Measurements from ENCODE around the gene NFE2L2.
"Not testable (repeated sequence)": the region's sequence is repeated elsewhere in the genome, so short reads cannot be mapped to it uniquely, and the experiment has no call there.

The NFE2L2 gene

DNA sequence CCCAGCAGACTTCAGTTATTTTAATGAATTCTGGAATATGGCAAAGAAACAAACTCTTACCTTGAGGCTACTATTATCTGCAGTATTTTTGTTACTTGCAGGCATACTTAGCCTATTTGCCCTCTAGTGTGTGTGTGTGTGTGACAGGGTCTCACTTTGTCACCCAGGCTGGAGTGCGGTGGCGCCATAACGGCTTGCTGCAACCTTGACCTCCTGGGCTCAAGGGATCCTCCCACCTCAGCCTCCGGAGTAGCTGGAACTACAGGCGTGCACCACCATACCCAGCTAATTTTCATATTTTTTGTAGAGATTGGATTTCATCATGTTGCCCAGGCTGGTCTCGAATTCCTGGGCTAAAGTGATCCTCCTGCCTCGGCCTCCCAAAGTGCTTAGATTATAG, 64.1 kb downstream of the NFE2L2 start:
- not testable (repeated sequence) for DNase-seq (ENCODE audit: low read depth in 1 of 2, low spot score in 1 of 2)

DNA sequence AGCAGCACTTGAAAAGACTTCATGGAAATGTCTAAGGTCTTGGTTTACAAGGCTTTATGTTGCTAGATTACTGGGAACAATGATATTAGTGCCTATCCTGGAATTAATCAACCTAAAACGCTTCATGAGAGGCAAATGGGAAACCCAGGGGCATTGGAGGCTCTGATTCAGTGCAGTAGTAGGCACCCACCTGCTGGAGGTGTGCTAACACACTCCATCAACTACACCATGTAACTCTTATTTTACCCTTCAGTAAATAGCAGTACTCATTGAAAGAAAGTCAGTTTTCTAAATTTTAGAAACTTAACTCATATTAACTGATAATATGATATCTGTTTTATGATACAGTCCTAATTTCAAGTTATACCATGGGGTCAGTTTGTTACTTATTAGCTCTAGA, 69.3 kb downstream of the NFE2L2 start:
- DNase-seq (ENCODE audit: low read depth in 1 of 2, low spot score in 1 of 2) = no peak

DNA sequence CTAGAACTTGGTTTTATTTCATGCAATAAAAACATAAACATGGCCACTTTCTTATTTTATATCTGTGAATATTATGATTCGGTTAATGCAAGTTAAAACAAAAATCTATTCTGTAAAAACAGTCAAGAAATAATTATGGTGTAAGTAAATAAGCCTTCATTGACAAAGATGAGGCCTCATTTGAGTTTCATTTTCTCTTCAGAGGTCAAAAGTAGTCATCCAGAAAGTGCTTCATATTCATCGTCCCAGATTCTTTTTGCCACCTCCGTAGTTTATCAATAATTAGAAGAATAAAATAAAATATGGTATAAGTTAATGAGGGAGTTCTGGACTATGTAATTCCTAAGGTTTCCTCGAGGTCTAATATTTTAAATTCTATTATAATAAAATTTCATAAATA, 71.3 kb downstream of the NFE2L2 start:
- no peak for DNase-seq (ENCODE audit: low read depth in 1 of 2, low spot score in 1 of 2)

DNA sequence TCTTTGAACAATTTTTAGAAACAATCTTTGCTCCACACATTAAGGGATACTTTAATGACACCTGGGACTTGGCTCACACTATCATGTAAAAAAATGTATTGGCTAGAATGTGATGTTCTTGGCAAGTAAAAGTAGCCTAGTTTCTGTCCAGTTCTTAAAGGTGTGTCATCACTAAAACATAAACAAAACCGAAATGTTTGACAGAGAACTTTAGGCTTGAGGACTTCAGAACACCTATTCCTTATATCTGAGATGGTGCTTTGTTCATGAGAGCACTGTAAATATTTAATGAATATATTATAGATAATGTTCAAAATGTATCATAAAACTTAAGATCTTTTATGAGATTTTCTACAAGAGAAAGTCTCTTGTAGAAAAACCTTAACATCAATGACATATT, 71.7 kb downstream of the NFE2L2 start:
- DNase-seq (ENCODE audit: low read depth in 1 of 2, low spot score in 1 of 2) = no peak

DNA sequence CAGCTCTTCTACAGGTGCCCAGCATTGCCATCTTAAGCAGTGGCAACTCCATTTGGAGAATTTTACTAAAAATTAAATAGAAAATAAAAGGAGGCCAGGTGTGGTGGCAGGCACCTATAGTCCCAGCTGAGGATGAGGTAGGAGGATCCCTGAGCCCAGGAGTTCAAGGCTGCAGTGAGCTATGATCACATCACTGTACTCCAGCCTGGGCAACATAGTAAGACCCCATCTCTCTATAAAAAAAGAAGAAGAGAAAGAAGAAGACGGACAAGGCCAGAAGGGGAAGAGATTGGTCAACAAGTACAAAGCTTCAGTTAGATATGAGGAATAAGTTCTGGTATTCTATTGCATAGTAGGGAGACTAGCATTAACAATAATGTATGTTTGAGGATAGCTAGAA, 73.6 kb downstream of the NFE2L2 start:
- DNase-seq (ENCODE audit: low read depth in 1 of 2, low spot score in 1 of 2) = no peak

DNA sequence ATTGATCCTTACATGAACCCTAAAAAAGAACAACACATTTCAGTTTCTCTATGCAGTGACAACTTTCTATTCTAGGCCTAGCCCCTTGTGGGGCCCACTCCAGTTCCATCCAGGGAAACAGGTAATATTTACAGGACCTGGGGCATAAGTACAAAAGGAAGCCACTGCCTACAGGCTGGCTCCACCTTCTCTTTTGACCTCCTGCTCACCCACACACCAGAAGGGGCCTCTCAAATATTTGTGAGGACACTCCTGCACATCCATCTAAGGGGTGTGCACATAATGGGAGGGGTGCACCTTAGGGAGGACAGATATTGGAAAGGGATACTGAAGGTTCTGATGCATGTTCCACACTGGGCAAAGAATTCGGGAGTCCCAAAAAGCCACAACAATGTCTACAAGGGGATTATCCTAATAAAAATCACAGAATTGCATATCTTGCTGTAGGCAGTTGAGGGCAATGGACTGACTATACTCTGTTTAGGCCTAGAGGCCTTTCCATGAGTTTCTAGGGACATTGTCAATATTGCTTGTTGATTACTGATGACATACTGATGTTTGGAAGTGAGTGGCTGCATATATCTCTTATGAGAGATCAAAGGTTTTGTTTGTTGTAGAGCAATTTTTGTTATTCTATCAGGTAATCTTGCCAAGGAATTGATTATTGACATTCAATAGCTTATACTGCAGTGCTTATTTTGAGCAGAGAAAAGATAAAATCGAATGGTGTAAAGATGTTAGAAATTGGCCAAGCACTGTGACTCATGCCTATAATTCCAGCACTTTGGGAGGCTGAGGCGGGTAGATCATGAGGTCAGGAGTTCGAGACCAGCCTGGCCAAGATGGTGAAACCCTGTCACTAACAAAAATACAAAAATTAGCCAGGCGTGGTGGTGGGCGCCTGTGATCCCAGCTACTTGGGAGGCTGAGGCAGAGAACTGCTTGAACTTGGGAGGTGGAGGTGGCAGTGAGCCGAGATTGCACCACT, 75.8 kb downstream of the NFE2L2 start:
- DNase-seq (ENCODE audit: low read depth in 1 of 2, low spot score in 1 of 2) = no peak

DNA sequence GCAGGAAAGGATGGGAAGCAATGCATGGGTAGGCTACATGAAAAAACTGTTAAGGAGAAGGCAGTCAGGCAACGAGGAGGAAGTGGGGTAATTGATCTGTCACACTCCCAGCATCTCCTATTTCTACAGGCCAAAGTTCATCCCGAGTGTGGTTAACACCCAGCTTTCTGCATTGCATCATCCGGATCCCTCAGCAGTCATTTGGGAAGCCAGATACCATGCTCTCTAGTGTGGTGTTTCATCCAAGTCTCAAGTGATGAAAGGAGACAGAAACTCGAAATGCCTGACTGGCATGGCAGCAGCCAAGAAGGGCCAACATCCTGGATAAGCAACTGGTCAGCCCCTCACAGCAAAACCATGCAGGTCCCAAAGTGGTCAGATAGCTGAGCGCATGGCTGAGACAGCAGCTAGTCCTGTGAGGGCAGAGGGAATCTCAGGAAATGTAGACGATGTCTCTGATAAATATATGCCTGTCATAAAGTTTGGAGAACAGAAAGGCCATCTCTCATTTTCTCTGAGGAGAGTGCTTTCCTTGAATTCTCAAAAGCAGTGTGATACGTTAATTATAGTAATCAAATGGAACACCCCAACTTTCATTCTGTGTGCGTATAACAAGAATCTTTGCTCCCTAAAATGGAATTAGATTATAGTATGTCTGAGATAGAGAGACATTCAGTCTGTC, 76.8 kb downstream of the NFE2L2 start:
- DNase-seq (ENCODE audit: low read depth in 1 of 2, low spot score in 1 of 2) = no peak

DNA sequence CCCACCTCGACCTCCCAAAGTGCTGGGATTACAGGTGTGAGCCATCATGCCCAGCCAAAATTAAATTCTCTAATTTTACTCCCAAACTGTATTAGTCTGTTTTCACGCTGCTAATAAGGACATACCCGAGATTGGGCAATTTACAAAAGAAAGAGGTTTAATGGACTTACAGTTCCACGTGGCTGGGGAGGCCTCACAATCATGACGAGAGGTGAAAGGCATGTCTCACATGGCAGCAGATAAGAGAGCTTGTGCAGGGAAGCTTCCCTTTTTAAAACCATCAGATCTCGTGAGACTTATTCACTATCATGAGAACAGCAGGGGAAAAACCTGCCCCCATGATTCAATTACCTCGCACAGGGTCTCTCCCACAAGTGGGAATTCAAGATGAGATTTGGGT, 78.5 kb downstream of the NFE2L2 start:
- DNase-seq (ENCODE audit: low read depth in 1 of 2, low spot score in 1 of 2) = not testable (repeated sequence)

DNA sequence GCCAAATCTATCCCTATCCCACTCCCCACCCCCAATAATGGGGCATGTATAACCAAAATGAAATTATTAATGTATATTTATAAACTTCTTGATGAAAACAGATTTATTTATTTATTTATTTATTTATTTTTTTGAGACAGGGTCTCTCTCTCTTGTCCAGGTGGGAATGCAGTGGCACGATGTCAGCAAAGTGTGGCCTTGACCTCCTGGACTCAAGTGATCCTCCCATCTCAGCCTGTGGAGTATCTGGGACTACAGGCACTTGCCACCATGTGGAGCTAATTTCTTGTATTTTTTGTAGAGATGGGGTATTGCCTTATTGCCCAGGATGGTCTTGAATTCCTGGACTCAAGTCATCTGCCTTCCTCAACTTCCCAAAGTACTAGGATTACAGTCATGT, 79.9 kb downstream of the NFE2L2 start:
- no peak for DNase-seq (ENCODE audit: low read depth in 1 of 2, low spot score in 1 of 2)

DNA sequence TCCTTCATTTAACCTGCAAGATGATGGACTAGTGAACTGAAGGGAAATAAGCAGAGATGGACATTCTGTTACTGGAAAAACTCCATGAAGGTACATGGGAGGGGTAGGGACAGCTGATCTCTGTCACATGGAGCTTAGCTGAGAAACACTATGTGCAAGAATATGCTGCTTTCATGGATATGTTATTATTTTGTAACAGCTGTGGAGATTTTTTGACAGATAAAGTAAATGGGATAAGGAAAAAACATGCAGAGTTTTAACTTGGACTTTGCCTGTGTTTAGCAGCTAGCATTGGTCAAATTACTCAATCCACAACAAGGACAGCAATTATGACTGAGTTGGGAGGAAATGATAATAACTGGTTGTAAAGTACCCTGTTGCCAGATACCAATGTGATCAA, 80.7 kb downstream of the NFE2L2 start:
- DNase-seq (ENCODE audit: low read depth in 1 of 2, low spot score in 1 of 2) = no peak
